Heart right ventricle (tissue), 16 donors: ENCODE data around the gene NTNG2. TPM values are rescaled to one million over a fixed set of nuclear protein-coding genes. Genes with fewer than 3 reads are reported as not detected.

ENCODE experiments used
- ATAC-seq, 8 donors: fragments of 200-7000 bp; cut with Tn5 transposase; one replicate each; pipeline ENCODE4 v1.9.1; 2020; ENCODE audit warnings: mild to moderate bottlenecking in 8 of 8, moderate library complexity in 8 of 8, moderate number of reproducible peaks in 1 of 8
- DNase-seq, 2 donors: peaks; one replicate each; pipeline ENCODE4 v3.0.0-alpha.2; 2020
- H3K27ac ChIP-seq, 10 donors: fragments of 200-600 bp; sonication (generic) in 2 of 10; one replicate each; pipeline versions ENCODE4 v1.5.0 to v1.8.0; 2020 to 2022; ENCODE audit warnings: mild to moderate bottlenecking in 3 of 10
- H3K27me3 ChIP-seq, 7 donors: fragments of 200-600 bp; one replicate each; pipeline ENCODE4 v1.8.0; 2021 to 2022; ENCODE audit warnings: mild to moderate bottlenecking in 2 of 7
- H3K36me3 ChIP-seq, 9 donors: fragments of 200-600 bp; sonication (generic) in 1 of 9; one replicate each; pipeline versions ENCODE4 v1.5.0 to v1.8.0; 2020 to 2022; ENCODE audit warnings: mild to moderate bottlenecking in 2 of 9
- H3K4me1 ChIP-seq, 9 donors: fragments of 200-600 bp; sonication (generic) in 1 of 9; one replicate each; pipeline versions ENCODE4 v1.5.0 to v1.8.0; 2020 to 2022; ENCODE audit warnings: mild to moderate bottlenecking in 4 of 9
- H3K4me3 ChIP-seq, 10 donors: fragments of 200-600 bp; sonication (generic) in 2 of 10; one replicate each; pipeline versions ENCODE4 v1.5.0 to v1.8.0; 2020 to 2022; ENCODE audit warnings: mild to moderate bottlenecking in 7 of 10, moderate library complexity in 2 of 10
- H3K9me3 ChIP-seq, 11 donors: fragments of 200-600 bp in 10 of 11; sonication (generic) in 2 of 11; one replicate each; pipeline versions ENCODE4 v1.5.0 to v1.8.0; 2013 to 2022; ENCODE audit warnings: mild to moderate bottlenecking in 2 of 11, control low read depth in 1 of 11, moderate library complexity in 1 of 11
- CTCF ChIP-seq, 9 donors: fragments of 200-600 bp; sonication (generic) in 2 of 9; IDR thresholded peaks; one replicate each; pipeline versions ENCODE4 v1.5.0 to v1.8.0; 2021 to 2022; ENCODE audit warnings: antibody characterized with exemption in 9 of 9, mild to moderate bottlenecking in 5 of 9, moderate library complexity in 1 of 9
- WGBS, 2 donors: extraction: QIAGEN DNeasy Blood & Tissue Kit; methylation state at CpG; one replicate each; pipeline ENCODE4 v1.1.7; 2013; ENCODE audit warnings: inconsistent platforms in 1 of 2; 5-methylcytosine and 5-hydroxymethylcytosine counted together
- intact Hi-C, 10 donors: fragments of 100-400 bp; cut with DNase I; formaldehyde crosslinking; loops; one replicate each; pipeline versions ENCODE4 v1.11.1 to v1.14.2; 2022
- polyA plus RNA-seq, 2 donors: library from polyadenylated mRNA; stranded (reverse); fragments of 200-250 nt; gene quantifications; one replicate each; pipeline ENCODE4 v1.2.3, GENCODE V29; 2013
- total RNA-seq, 10 donors: library from RNA; stranded (reverse); fragmentation: NEBNext Ultra II Directional in 3 of 10; extraction: Animal tissue kit (Norgen Biotek cat#: 25700) in 3 of 10; gene quantifications; one replicate each; pipeline versions ENCODE4 v1.2.1 to v1.2.4, GENCODE V29; 2021 to 2023
- donor health status: Arrhythmogenic right ventricular cardiomyopathy.
- donor health status: ischemic (EF 13 %, LVEDD 7.1; RV severe dilation, severe dysfunction).
- donor health status: healthy with polysubstance abuse.
- donor health status: DM: no; HTN: yes; CAD: no.
- donor health status: DM: no; HTN: no; CAD: no.
- donor health status: ischemic (EF 25% LVEDD 6.9; RV normal size, moderate dysfunction).
- donor health status: ischemic (EF 25% LVEDD 5.7; RV mildly dilated, moderate dysfunction).
- donor health status: healthy.
- donor health status: DM: yes; HTN: yes; CAD: no.
- donor health status: Ischemic cardiomyopathy.
- donor health status: ischemic (EF 35%, LVEDD 5.7; RV mildly dilated, moderate dysfunction).
- donor health status: nonischemic (EF 11% LVEDD 7.7; RV severe dilation, severe dysfunction).
- donor health status: DM: yes; HTN: yes; CAD: no.
- donor health status: PGD.
- donor health status: ischemic (EF 29% LVEDD 5.4; RV normal size, mild dysfunction).
- donor health status: nonischemic (EF 23%, LVEDD 6.1; RV moderate dilation, normal function).

Gene NTNG2
- total and polyA plus RNA-seq, 12 donors = 0.29 to 7.6 (median 2.9) TPM

- TF ChIP-seq CTCF (IDR thresholded peaks at IDR 0.05) = no peak
- DNase-seq (no peak), ATAC-seq (peak in 1 of 8 donors; percentile 69)
- WGBS, 2 donors = 30 to 33% methylated on average over 6 of the region's 6 CpGs
- H3K9me3 ChIP-seq = peaks cover 0 to 3% (median 0%) of the 10 kb centered on the region in 11 donors
- no peaks in the 10 kb centered on the region for H3K36me3 ChIP-seq
- H3K4me1 ChIP-seq = peaks cover 0 to 9% (median 0%) of the 10 kb centered on the region in 9 donors
- intact Hi-C loops = no loop called here
- H3K27ac ChIP-seq = no peak overlapping the region
- H3K27me3 ChIP-seq = peaks cover 0 to 59% (median 50%) of the 10 kb centered on the region in 7 donors
- no peak overlapping the region for H3K4me3 ChIP-seq
These were observed 18.5 kb upstream of the NTNG2 start for GRCh38 chr9:132143359-132143758.

GRCh38 chr9:132144708-132145365 lies 17.0 kb upstream of the NTNG2 start:
- ATAC-seq (no peak), DNase-seq (no peak)
- peaks cover 0 to 65% (median 46%) of the 10 kb centered on the region in 7 donors for H3K27me3 ChIP-seq
- peaks cover 0 to 9% (median 0%) of the 10 kb centered on the region in 9 donors for H3K4me1 ChIP-seq
- TF ChIP-seq CTCF (IDR thresholded peaks at IDR 0.05) = no peak
- H3K36me3 ChIP-seq = no peaks in the 10 kb centered on the region
- WGBS, 2 donors = 78 to 79% methylated on average over 10 of the region's 10 CpGs
- H3K9me3 ChIP-seq = peaks cover 0 to 3% (median 0%) of the 10 kb centered on the region in 11 donors
- H3K27ac ChIP-seq = no peak overlapping the region
- H3K4me3 ChIP-seq = no peak overlapping the region
- intact Hi-C loops = no loop called here

- no peak for TF ChIP-seq CTCF (IDR thresholded peaks at IDR 0.05)
- Histone ChIP-seq H3K4me3 (no peak overlapping the region), H3K27ac (no peak overlapping the region), H3K9me3 (peaks cover 0 to 3% (median 0%) of the 10 kb centered on the region in 11 donors), H3K36me3 (no peaks in the 10 kb centered on the region), H3K4me1 (peaks cover 0 to 14% (median 0%) of the 10 kb centered on the region in 9 donors), H3K27me3 (peaks cover 0 to 60% (median 40%) of the 10 kb centered on the region in 7 donors)
- no peak for DNase-seq
- 69 to 74% methylated on average over 12 of the region's 12 CpGs for WGBS, 2 donors
- ATAC-seq = peak in 6 of 8 donors; percentile 36 to 77 (median 60)
- intact Hi-C loops = no loop called here
These were observed 15.8 kb upstream of the NTNG2 start for GRCh38 chr9:132146039-132146438.

- H3K27ac ChIP-seq = no peak overlapping the region
- intact Hi-C loops = no loop called here
- DNase-seq = no peak
- H3K4me3 ChIP-seq = no peak overlapping the region
- ATAC-seq = no peak
- peaks cover 0 to 13% (median 0%) of the 10 kb centered on the region in 9 donors for H3K4me1 ChIP-seq
- H3K27me3 ChIP-seq = peaks cover 0 to 55% (median 42%) of the 10 kb centered on the region in 7 donors
- WGBS, 2 donors = 91 to 93% methylated on average over 13 of the region's 13 CpGs
- H3K36me3 ChIP-seq = no peaks in the 10 kb centered on the region
- TF ChIP-seq CTCF (IDR thresholded peaks at IDR 0.05) = no peak
- H3K9me3 ChIP-seq = peaks cover 0 to 3% (median 0%) of the 10 kb centered on the region in 11 donors
These were observed 15.3 kb upstream of the NTNG2 start for GRCh38 chr9:132146575-132146974.
